ENCODE results near the gene CEP44.

DNA sequence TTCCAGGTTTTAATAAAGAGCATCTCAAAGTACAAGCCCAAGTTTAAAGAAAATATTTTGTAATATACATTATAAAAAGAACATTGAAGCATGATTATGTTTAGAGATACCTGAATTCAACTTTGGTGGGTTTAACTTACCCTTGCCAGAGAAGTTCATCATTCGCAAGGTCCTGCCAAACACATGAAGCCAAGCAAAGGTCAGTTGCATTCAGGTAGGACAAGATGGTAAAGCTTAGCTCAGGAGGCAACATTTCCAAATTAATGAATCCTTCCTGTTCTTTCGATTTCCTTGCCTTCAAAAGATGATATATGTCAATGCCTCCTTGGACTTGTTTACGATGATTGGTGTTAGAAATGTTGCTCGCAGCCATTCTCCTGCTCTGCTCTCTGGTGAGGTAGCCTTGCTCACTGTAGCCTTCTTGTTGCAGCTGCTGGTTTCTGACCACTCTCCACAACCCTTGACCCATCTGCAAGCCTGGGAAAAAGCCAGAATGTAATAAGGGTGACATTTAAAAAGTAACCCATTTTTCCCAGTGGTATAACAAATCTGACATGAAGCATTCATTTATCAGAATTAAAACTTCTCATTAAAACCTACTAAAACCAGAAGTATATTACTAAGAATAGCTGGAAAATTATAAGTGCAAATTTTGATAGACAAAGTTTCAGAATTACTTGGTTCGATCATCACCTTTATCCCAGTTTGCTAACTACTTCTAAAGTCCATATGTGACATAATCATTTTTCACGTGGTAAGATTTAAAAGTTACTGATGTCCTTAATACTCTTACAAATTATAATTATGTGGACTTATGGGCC lies 20.9 kb upstream of the CEP44 start:
- TF ChIP-seq, protein P1, sequence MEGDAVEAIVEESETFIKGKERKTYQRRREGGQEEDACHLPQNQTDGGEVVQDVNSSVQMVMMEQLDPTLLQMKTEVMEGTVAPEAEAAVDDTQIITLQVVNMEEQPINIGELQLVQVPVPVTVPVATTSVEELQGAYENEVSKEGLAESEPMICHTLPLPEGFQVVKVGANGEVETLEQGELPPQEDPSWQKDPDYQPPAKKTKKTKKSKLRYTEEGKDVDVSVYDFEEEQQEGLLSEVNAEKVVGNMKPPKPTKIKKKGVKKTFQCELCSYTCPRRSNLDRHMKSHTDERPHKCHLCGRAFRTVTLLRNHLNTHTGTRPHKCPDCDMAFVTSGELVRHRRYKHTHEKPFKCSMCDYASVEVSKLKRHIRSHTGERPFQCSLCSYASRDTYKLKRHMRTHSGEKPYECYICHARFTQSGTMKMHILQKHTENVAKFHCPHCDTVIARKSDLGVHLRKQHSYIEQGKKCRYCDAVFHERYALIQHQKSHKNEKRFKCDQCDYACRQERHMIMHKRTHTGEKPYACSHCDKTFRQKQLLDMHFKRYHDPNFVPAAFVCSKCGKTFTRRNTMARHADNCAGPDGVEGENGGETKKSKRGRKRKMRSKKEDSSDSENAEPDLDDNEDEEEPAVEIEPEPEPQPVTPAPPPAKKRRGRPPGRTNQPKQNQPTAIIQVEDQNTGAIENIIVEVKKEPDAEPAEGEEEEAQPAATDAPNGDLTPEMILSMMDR (conservative IDR thresholded peaks at IDR 0.05; ENCODE audit: low read length), result no peak
- no peak for TF ChIP-seq EZH2phosphoT487 (IDR thresholded peaks at IDR 0.05; ENCODE audit: borderline replicate concordance, low read depth, low read length)
